ENCODE data around the gene PAX9.
A peak's percentile ranks its signal among the peaks of the same experiment; 100 is the strongest.

The PAX9 gene

DNA sequence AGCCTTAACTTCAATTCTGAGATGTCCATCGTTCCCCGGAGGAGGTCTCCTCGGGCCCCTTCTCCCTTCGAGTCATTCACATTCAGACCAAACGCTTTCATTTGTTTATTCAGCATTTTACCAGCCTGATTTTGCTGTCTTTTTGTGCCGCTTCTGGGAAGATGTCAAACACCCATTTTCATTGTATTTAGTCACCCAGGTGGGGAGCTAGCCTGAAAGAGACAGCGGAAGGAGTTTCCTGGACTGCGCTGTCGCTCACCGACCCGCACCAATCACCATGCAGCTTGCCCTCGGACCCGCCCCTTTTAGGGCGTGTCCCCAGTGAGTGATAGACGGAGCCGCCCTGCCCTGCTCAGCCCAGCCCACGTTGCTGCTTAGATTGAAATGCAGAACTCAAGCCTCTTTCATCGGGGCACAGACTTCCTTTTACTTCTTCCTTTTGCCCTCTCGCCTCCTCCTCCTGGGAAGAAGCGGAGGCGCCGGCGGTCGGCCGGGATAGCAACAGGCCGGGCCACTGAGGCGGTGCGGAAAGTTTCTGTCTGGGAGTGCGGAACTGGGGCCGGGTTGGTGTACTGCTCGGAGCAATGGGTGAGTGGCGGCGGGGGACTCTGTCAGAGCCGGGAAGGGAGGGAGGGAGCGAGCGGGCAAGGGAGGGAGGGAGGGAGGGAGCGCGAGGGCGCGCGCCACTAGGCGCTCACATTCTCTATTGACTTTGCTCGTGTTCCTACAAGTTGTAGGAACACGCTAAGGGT, at the start of gene PAX9:
TSS of gene PAX9 (plus strand) at position 355 of the 752 bp plus-strand sequence. CDS start at position 585, 230 bp downstream.
- peak; percentile 85 for DNase-seq

DNA sequence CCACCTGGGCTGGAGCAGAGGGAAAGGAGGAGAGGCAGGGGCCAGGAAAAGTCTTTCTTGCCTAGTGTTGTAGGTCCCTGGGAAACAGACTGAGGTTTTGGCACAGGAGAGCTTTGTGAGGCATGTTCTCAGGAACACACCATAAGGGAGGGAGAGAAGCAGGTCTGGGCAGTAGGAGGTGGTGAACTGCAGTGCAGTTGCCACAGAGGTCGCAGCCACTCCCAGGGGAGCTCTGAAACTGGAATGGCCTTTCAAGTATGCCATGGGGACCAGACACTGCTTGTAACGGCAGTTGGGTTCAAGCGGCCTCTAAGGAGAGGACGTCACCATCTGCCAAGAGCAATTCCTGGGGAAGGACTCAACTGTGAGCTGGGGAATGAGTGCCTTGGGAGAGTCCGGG, 43.8 kb upstream of the PAX9 start:
- DNase-seq = no peak

DNA sequence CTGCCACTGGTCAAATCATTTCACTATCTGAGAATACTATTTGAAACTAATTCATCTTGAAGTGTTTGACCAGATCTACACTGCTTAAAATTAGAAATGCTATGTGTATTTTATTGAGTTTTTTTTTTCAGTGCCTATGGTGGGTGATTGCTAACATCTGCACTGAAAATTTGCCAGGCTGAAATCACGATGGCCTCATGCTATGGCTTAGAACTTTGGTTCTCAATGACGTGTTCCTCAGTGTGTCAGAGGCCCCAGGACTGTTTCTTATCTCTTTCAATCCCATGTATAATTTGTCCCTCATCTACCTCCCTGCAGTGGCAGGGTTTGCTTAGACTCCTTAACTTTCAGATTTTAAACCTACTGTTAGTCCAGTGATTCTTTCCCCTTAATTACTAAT, 43.0 kb upstream of the PAX9 start:
- no peak for DNase-seq

DNA sequence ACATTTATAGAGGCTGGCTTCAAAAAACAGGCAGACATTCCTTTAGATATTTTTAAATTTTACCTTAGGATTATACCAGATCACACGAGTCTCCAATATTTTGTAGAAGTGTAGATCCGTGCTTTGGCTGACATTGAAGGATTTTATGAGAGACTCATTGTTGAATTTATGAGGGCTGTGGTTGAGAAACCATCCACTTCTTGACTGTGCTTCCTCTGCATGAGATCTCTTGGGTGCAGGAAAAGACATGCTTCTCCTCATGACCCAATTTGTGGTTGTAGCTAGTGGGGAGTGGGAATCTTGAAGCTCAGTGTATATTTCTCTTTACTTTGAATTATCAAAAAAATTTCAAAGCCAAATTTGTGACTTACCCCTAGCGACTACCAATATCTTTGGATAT, 42.5 kb upstream of the PAX9 start:
- no peak for DNase-seq

DNA sequence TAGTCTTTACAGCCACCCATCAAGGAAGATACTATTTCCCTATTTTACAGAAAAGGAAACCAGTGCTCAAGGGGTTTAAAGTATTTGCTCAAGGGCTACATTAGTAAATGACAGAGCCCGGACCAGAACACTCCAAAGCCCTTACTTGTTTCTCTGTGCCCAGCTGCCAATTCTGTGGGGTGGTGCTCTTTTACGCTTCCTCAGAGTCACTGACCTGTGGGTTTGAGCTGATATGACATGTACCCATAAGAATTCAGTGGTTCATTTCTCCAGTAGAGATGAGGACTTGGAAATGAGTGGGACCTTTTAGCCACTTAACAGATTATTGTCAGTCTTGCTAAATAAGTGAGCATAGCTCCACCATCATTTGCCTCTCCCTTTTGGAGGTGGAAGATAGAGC, 41.8 kb upstream of the PAX9 start:
- DNase-seq = no peak

DNA sequence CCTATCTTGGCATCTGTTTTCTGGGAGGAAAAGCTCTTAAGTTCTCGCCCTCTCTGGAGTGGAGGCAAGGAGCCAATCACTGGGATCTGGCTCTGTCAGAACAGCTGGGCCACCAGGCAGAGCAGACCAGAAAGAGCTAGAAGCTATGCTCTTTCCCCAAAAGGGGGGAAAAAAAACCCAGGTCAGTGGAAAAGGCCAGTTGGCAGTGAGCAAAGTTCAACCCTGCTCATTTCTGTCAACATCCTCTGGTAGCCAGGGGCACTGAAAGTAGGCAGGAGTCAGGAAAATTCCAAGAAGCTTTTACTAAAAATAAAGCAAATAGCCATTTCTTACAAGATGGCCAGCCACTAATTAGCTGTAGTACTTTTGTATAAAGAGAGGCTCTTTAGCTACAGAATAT, 36.6 kb upstream of the PAX9 start:
- DNase-seq = no peak

DNA sequence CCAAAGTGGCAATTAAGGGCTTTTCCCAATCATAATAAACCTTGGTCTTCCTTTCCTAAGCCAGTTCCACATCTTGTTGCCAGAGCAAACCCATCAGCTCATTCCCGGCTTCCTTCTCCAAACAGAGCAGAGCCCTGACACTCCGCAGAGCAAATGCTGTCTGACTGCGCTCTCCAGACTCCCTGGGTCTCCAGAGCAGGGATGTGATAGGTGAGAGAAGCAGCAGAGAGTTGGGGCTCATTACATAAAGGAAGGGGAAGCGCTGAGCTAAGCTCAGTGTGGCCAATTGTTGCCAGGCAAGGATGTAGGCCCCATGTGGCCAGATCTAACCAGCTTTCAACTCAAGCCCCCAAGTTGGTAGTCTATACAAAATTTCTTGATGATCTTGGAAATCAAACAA, 36.2 kb upstream of the PAX9 start:
- no peak for DNase-seq

DNA sequence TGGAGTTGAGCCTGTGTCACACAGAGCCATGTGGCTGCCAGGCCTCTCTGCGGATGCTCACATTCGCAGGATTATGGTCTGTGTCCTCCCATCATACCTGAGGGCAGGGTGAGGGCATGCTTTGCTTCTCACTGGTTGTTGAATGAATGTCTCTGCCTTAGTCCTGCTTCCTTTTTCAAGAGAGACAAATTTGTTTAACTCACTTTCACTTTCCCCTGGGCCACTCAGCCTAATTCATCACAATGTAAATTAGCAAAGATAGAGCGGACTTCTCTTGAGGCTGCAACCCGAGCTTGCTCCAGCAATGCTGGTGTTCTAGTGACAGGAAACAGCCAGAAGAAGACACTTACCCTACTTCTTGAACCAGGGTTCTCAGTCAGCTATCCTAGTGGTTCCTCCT, 35.5 kb upstream of the PAX9 start:
- DNase-seq = no peak

DNA sequence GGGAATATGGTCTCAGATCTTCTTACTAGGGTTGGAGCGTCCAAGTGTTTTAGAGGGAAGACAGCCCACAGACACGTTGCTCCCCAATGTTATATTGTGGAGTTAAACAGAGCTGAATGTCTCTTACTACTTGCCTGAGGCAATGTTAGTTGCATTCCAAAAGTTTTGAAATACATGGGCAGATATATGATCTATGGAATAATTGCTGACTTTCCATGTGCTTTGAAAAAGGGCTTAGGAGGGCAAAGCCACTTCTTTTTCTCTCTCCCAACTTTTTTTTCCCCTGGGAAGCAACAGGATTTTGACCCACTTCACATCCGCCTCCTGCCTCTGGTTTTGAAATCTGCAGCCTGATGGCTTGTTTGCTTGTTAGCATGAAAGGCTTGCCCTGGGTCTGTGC, 33.7 kb upstream of the PAX9 start:
- no peak for DNase-seq

DNA sequence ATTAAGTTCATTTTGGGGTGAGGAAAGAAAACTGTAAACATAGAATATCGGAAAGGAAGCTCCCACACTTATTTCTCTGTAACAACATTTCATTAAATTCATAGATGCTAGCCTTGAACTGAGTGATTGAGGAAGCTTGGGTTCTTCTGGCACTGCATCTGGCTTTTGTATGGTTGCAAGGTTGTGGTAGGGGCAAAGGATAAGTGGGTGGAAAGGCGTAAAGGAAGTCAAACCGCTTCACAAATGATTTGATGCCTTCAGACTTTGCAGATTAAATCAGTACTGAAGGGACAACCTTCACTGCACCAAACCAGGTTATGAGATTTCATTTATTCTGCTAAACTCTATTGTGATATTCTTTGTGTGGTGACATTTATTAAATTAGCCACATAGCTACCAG, 28.1 kb upstream of the PAX9 start:
- no peak for DNase-seq

DNA sequence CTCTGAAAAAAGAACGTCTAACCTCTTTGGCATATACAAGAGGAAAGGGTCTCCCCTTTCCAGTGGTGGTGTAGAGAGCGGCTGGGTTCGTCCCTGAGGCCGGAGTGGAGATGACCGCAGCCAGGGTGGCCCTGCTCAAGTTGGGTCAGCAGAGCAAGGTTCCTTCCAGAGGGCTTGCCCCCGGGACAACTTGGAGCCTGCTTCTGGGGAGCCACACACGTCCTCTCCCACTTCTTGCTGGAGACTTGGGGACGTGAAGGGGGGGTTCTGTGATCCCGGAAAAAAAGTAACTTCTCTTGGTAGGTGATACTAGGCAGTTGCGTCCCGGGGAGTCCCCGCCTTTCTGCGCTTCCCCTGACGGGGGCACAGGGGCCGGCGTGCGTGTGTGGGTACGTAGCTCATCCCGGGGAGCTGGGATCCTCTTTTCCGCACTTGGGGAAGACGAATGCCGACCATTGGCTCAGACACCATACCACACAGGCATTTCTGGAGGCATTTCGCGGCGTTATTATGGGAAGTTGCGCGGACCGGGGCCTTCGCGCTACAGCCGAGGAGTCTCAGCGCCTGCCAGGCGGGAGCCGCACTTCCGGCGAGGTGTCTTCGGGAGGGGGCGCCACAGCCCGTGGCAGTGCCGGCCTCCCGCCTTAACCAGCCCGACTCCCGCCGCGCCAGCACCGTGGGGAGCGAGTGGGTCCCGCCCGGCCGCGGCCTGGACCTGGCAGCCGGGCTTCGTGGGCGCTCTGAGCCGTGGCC, 14.8 kb upstream of the PAX9 start:
- DNase-seq = no peak

DNA sequence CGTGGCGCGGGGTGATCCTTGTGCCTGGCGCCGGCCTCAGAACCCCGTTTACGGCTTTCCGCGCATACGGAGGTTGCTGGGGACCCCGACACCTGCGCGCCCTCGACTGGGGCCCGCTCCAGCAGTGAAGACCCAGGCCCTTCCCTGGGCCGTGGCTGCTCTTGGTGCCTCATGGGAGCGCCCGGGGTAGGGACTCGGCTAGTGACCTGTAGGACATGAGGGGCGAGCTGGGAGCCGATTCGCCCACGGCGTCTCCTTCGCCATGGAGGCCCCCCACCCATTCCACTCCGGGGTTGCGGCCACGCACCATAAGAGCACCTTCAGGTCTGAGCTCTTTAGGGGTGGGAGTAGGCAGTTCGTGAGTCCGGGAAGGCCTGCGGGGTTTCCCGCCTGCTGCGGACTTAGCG, 14.2 kb upstream of the PAX9 start:
- DNase-seq = no peak

DNA sequence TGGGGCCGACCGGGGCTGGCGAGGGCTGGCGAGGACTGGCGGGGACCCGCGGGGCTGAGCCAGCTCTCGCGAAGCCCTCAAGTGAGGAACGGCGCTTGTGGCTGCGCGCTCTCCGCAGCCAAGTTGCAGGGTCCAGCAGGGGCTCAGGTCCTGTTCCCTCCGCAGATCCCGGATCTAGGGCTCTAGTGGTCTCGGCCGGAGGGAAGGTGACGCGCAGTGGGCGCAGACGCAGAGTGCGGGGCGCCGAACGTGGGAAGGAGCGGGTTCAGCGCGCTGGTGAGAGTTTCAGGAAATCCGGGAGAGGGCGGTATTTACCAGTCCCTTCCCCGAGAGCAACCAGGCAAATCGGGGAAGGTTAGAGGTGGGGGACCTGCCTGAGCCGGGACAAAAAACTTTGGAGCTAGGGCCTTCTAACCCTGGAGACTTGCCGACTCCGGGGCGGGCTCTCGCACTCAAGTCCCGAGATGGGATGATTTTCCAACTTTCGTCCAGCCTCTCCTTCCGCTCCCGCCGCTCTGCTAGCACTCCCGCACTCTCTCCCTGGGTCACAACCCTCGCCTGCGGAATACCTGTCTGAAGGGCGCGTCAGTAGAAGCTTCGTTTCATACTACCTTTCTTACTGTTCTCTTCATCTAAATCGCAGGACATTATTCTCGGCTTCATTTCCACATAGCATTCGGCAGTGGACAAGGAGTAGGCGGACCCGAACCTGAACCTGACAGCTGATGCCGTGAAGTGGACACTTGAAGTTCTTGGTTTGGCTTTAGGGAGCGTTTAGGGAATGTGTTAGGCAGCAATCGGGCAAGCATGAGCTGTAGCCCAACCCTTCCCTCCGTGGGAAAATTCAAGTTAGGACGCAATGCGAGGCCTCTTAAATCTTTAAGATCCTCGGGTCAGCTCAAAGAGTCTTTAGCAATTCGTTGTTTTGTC, 13.6 kb upstream of the PAX9 start:
- peak; percentile 58 for DNase-seq

DNA sequence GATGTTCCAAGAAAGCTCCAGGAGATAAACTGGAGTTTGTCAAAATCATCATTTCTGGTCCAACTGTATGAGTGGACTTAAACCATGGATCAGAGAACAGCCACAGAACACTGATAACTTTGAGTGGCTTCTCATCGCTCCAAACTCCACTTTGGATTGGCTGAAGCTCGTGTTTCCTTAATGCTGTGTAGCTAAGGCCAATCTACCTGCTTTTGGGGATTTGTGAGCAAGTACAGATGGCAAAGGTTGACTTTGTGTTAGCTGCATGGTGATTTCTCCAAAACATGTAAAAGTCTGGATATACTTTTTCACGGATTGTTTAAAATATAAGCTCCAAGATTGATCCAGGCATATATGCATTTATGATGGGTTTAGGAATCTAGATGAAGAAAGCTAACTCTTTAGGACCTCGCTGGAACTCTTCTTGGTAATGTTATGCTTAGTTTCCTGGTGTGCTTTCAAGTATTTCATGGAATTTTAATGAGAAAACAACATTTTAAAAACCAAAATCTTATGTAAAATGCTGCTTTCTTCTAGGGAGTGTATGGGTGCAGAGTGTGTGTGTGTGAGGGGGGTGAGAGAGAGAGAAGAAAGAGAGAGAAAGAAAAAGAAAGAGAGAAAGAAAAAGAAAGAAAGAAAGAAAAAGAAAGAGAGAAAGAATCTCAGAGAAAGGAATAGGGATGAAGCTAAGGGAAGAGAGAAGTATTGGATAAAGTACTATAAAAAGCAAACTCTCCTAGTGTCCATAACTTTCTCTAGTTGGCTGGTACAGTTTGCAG, 11.6 kb upstream of the PAX9 start:
- DNase-seq = no peak

DNA sequence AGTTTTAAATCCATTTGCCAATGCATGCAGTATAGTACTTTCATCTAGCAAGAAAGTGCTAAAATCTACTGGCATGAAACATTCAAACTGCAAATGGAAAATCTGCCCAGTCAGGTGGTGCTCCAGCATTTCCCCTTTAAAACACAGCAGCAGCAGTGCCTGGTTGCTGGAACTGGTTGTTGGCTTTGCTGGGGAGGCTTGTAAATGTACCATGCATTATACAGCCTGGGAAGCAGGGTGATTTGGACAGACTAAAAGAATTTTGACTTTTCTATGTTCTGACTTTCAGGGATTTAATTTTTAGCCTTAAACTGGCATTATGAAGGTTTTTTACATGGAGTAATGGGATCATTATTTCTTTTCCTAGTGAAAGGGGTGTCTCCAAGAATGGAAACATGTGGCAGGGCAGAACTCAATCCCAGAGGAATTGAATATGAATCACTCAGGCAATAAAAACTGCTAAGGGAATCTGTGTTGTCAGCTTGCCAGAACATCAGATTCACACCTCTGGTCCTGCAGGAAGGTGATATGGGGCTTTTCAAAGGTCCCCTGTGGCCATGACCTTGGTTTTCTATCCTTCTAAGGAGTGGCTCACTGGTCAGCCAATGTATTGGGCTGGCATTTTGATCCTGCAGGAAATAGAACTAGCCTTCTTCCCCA, 9.0 kb upstream of the PAX9 start:
- no peak for DNase-seq

DNA sequence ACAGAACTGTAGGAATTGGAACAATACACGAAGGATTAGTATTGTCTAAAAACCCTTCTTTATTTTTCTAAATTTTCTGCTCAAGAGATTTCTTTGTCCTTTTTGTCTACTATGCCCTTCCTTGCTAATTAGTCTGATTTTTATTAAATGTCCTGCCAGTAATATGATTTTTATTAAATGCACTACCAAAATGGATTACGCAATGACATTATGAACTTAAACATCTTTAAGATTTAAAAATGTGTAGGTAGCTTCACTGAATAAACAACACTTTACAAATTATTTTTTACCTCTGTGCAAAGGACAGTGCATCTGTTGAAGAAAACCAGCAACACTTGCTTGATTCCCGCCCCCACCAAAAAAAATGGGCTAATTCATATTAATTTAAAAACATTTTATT, 8.2 kb upstream of the PAX9 start:
- no peak for DNase-seq

DNA sequence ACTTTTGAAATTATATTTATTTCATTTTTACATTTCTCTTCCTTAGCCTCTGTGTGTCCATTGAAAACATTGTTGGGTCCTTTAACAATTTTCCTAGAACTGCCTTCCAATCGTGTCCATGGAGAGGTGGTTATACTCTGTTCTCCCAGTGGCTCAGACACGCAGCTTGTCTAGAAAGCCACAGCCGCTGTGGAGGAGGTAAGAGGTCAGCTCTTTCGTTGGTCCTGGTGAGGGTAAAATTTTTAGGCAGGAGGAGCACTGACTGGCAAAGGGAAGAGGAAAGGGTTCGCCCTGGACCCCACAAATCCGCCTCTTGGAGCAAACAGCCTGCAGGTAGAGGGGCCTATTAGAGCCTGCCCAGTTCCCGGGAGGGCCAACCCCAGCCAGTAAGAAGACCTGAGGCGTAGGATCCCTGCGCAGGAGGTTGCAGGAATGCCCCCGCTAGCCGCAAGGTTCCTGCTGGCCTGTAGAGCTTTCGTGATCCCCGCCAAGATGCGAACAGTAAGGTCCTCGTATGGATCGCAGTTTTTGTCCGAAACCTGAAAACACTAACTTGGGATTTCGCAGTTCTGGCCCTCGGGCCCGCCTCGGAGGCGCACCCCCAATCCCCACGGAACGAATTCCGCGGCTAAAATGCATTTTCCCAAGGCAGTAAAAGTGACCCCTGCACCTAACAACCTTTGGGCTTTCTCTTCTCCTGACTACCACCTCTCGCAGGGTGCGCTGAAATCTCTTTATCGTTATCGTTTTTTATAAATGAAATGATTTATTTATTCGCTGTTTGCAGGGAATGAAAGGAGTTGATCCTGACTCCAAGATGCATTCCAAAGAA, 7.5 kb upstream of the PAX9 start:
- DNase-seq = no peak

DNA sequence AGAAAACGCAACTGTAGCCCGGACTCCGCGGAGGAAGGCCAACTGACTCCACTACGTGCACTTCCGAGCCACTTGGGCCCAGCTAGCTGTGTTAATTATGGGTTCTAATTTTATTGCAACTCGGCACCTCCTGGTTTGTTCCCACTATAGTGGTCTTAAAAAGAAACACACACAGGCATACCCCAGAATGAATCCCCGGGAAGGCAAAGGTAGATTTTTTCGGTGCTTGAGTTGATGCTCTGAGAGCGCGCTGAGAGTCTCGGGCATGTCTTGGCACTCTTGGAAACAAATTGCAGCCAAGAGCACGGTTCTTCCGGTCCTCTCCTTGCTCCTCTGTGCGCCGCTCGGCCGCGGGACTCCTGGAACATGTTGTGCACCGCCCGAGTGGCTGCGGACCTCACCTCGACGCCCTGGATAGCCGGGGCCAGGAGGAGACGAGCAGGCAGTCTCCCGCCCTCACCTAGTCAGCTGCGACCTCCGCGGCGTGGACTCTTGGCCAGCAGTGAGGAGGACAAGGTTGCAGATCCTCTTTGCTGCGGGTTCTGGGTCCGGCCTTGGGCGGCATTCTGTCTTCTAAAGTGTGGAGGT, 6.8 kb upstream of the PAX9 start:
- DNase-seq = no peak

DNA sequence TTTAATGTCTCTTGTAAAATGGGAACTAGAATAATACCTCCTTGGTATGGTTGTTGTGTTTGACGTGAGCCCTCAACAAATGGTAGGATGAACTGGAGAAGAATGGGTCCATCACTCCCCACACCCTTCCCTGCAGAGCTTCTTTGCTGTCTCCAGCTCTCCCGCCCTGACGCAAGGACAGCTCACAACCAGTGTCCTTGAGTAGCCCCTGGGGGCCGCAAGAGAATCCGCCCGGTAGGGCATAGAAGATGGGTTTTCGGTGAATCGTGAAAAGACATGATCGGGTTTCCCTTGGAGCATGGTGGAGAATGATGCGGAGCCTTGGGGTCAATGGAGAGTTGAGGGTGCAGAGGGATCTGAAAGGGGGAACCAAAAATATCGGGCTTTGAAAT, 6.1 kb upstream of the PAX9 start:
- no peak for DNase-seq

DNA sequence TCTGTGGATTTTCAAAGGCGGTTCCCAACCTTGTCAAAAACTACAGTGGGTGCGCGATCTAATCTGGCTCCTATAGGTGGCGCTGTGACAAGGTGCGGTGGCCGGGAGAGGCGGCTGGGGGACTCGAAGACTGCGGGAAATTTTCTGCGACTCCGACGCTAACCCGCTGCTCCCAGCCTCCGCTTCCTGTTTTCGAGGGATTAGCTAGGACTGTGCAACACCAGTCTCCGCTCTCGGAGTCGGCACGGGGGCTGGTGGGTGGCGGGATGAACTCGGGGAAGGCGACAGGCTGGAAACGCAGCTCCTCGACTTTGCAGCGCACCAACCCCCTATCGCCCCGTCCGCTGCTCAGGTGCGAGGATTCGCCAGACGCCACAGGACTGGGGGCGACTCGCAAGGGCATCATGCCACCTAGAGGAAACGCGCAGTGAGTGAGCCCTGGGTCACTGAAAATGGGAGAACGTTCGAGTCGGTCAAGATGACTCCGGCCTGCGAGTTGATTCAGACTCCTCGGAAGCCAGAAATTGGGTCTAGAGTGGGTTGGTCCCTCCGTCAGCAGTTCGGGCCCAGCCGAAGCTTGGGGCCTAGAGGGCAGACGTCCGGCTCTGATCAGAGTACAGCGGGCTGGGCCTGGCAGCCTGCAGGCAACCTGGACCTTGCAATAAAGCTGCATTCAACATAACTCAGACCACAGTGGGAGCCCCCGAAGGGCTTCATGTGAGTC, 5.5 kb upstream of the PAX9 start:
- DNase-seq = peak; percentile 76

Data from NCI-H82 (cell line).